HepG2 (cell line): ENCODE data around the gene CCDC148. TPM values are rescaled to one million over a fixed set of nuclear protein-coding genes. Genes with fewer than 3 reads are reported as not detected.

Source experiments
- ARNTL ChIP-seq: sonication (generic); formaldehyde crosslinking; IDR thresholded peaks from 2 replicates; pipeline ENCODE4 v1.4.0; 2020; ENCODE audit warnings: mild to moderate bottlenecking, missing genetic modification reagents
- ATF1 ChIP-seq: IDR thresholded peaks from 2 replicates; pipeline ENCODE4 v1.6.1; 2016; ENCODE audit warnings: mild to moderate bottlenecking, control low read depth
- ATF2 ChIP-seq: sonication (generic); formaldehyde crosslinking; IDR thresholded peaks from 2 replicates; pipeline ENCODE4 v1.4.0; 2020; ENCODE audit warnings: missing genetic modification reagents
- GATAD2A ChIP-seq: IDR thresholded peaks from 2 replicates; pipeline ENCODE4 v1.6.1; 2016
- HES4 ChIP-seq: sonication (generic); formaldehyde crosslinking; IDR thresholded peaks from 2 replicates; pipeline ENCODE4 v1.9.0; 2021; ENCODE audit warnings: mild to moderate bottlenecking, missing genetic modification reagents, borderline replicate concordance
- JUND ChIP-seq: sonication (generic); formaldehyde crosslinking; IDR thresholded peaks from 2 replicates; pipeline ENCODE4 v1.8.0; 2022; ENCODE audit warnings: mild to moderate bottlenecking, missing genetic modification reagents
- LCORL ChIP-seq, 2 experiments: fragments of 450-650 bp in 1 of 2; sonication (generic) in 1 of 2; formaldehyde crosslinking in 1 of 2; IDR thresholded peaks; 2 replicates each; pipeline versions ENCODE4 v1.5.0 to v1.6.1; 2017 to 2020; ENCODE audit warnings: antibody characterized with exemption in 1 of 2, missing genetic modification reagents in 1 of 2
- MEIS1 ChIP-seq: sonication (generic); formaldehyde crosslinking; IDR thresholded peaks from 2 replicates; pipeline ENCODE4 v1.9.0; 2021; ENCODE audit warnings: mild to moderate bottlenecking, missing genetic modification reagents, moderate library complexity, borderline replicate concordance
- NCOA2 ChIP-seq: sonication (generic); formaldehyde crosslinking; IDR thresholded peaks from 2 replicates; pipeline ENCODE4 v1.8.0; 2022; ENCODE audit warnings: inconsistent platforms
- NR2F2 ChIP-seq: IDR thresholded peaks from 2 replicates; pipeline ENCODE4 v1.6.1; 2012; ENCODE audit warnings: low read depth, inconsistent platforms, borderline replicate concordance
- SIX4 ChIP-seq: sonication (generic); formaldehyde crosslinking; IDR thresholded peaks from 2 replicates; pipeline ENCODE4 v1.4.0; 2020; ENCODE audit warnings: missing genetic modification reagents
- SKIL ChIP-seq: sonication (generic); formaldehyde crosslinking; IDR thresholded peaks from 2 replicates; pipeline ENCODE4 v1.8.0; 2022; ENCODE audit warnings: missing genetic modification reagents, mild to moderate bottlenecking, moderate library complexity, borderline replicate concordance
- TBL1XR1 ChIP-seq: fragments of 150-350 bp; IDR thresholded peaks from 2 replicates; pipeline ENCODE4 v1.6.1; 2014; ENCODE audit warnings: borderline replicate concordance, low read length; ENCODE audit not compliant: partially characterized antibody
- TEAD3 ChIP-seq: optimal IDR thresholded peaks from 2 replicates; pipeline ENCODE3; 2016; ENCODE audit warnings: borderline replicate concordance
- TFE3 ChIP-seq: IDR thresholded peaks from 2 replicates; pipeline ENCODE4 v1.6.1; 2016
- ZNF121 ChIP-seq: sonication (generic); formaldehyde crosslinking; IDR thresholded peaks from 2 replicates; pipeline ENCODE4 v1.5.0; 2020; ENCODE audit warnings: mild to moderate bottlenecking, missing genetic modification reagents
- ZNF343 ChIP-seq: sonication (generic); formaldehyde crosslinking; IDR thresholded peaks from 2 replicates; pipeline ENCODE4 v1.4.0; 2020; ENCODE audit warnings: mild to moderate bottlenecking, missing genetic modification reagents
- ZNF510 ChIP-seq: sonication (generic); formaldehyde crosslinking; IDR thresholded peaks from 2 replicates; pipeline ENCODE4 v1.4.0; 2020; ENCODE audit warnings: low read depth, mild to moderate bottlenecking, missing genetic modification reagents
- polyA plus RNA-seq, 8 experiments: library from polyadenylated mRNA; depleted of rRNA in 3 of 8; stranded (reverse) in 7 of 8; unstranded in 1 of 8; fragments of >200 nt; fragmentation: Illumina TruSeq in 4 of 8; extraction: Trizol in 4 of 8; gene quantifications; 2 replicates each; pipeline versions ENCODE4 v1.2.1 to v1.2.3, GENCODE V29; 2011 to 2016; ENCODE audit warnings: low read depth in 4 of 8, missing spikeins in 1 of 8, mixed read lengths in 1 of 8; ENCODE audit not compliant: insufficient read depth in 1 of 8
- total RNA-seq, 5 experiments: library from RNA; depleted of rRNA; stranded (reverse); fragments of >200 nt; fragmentation: Illumina TruSeq; extraction: Trizol; gene quantifications; 2 replicates each; pipeline ENCODE4 v1.2.3, GENCODE V29; 2016; ENCODE audit warnings: low read depth in 1 of 5
- TF ChIP-seq, protein P1 (sequence below): sonication (generic); formaldehyde crosslinking; IDR thresholded peaks from 2 replicates; pipeline ENCODE4 v1.4.0; 2020; ENCODE audit warnings: missing genetic modification reagents
- TF ChIP-seq, protein P2 (sequence below): sonication (generic); formaldehyde crosslinking; IDR thresholded peaks from 2 replicates; pipeline ENCODE4 v1.5.1; 2020; ENCODE audit warnings: missing genetic modification reagents, mild to moderate bottlenecking, borderline replicate concordance
- TF ChIP-seq, protein P3 (sequence below): sonication (generic); formaldehyde crosslinking; IDR thresholded peaks from 2 replicates; pipeline ENCODE4 v1.4.0; 2020; ENCODE audit warnings: mild to moderate bottlenecking, low read depth, missing genetic modification reagents

Gene CCDC148
- total and polyA plus RNA-seq, 2 of the 13 experiments (the other 11 are each of a cell fraction or from before 2014, with no cell fraction given) = 0.30 to 0.49 TPM

DNA sequence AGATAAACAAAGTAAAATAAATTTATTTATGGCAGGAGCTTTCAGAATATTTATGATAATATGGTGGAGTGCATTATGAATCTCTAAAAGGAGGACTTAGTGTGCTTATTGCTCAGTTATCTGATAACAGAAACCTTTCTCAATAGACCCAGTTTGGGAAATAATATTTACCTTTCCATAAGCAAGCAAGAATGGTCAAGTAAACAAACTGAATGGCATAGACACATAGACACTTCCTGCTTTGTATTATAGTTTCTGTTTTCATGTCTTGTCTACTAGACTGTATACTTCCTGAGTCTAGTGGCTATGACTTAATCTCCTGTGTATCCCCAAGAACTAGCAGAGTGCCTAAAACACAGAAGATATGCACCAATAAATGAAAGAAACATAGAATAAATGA lies 267.0 kb downstream of the CCDC148 start (continued):
- TF ChIP-seq, protein P1, sequence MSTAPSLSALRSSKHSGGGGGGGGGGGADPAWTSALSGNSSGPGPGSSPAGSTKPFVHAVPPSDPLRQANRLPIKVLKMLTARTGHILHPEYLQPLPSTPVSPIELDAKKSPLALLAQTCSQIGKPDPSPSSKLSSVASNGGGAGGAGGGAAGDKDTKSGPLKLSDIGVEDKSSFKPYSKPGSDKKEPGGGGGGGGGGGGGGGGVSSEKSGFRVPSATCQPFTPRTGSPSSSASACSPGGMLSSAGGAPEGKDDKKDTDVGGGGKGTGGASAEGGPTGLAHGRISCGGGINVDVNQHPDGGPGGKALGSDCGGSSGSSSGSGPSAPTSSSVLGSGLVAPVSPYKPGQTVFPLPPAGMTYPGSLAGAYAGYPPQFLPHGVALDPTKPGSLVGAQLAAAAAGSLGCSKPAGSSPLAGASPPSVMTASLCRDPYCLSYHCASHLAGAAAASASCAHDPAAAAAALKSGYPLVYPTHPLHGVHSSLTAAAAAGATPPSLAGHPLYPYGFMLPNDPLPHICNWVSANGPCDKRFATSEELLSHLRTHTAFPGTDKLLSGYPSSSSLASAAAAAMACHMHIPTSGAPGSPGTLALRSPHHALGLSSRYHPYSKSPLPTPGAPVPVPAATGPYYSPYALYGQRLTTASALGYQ (CRISPR knock-in tag) = peak; percentile 95
- peak; percentile 99 for TF ChIP-seq GATAD2A (CRISPR knock-in tag)
- TF ChIP-seq ATF2 (CRISPR knock-in tag) = peak; percentile 90; the same call in 1 of the 2 replicates
- TF ChIP-seq, protein P2, sequence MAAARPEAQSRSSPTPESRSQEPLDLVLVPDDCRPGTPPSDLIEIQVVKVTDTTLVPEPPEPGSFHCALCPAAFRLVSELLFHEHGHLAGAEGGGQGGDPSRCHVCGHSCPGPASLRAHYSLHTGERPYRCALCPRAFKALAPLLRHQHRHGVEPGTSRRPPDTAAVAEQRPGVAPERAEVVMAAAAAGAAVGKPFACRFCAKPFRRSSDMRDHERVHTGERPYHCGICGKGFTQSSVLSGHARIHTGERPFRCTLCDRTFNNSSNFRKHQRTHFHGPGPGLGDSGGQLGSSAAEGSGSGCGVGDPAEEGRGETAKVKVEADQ = peak; percentile 26; the same call in 1 of the 2 replicates
- TF ChIP-seq NCOA2 (CRISPR knock-in tag) = peak; percentile 98
- peak; percentile 91 for TF ChIP-seq NR2F2
- TF ChIP-seq LCORL (IDR thresholded peaks at IDR 0.05) = 0 out of 2 replicates have a peak, but pooled peaks have one; percentile 52
- TF ChIP-seq LCORL (CRISPR knock-in tag; IDR thresholded peaks at IDR 0.05) = peak; percentile 78; the same call in 1 of the 2 replicates
- TF ChIP-seq ARNTL (CRISPR knock-in tag) = peak; percentile 44; the same call in 1 of the 2 replicates
- 0 out of 2 replicates have a peak, but pooled peaks have one; percentile 43 for TF ChIP-seq ZNF510 (CRISPR knock-in tag)
- 0 out of 2 replicates have a peak, but pooled peaks have one; percentile 74 for TF ChIP-seq MEIS1 (CRISPR knock-in tag)
- TF ChIP-seq SKIL (CRISPR knock-in tag) = peak; percentile 95
- peak; percentile 78 for TF ChIP-seq TEAD3 (CRISPR knock-in tag)
- TF ChIP-seq HES4 = no peak
- peak; percentile 92 for TF ChIP-seq TBL1XR1
- peak; percentile 66; the same call in 1 of the 2 replicates for TF ChIP-seq ATF1 (CRISPR knock-in tag)
- no peak for TF ChIP-seq JUND
- TF ChIP-seq, protein P3, sequence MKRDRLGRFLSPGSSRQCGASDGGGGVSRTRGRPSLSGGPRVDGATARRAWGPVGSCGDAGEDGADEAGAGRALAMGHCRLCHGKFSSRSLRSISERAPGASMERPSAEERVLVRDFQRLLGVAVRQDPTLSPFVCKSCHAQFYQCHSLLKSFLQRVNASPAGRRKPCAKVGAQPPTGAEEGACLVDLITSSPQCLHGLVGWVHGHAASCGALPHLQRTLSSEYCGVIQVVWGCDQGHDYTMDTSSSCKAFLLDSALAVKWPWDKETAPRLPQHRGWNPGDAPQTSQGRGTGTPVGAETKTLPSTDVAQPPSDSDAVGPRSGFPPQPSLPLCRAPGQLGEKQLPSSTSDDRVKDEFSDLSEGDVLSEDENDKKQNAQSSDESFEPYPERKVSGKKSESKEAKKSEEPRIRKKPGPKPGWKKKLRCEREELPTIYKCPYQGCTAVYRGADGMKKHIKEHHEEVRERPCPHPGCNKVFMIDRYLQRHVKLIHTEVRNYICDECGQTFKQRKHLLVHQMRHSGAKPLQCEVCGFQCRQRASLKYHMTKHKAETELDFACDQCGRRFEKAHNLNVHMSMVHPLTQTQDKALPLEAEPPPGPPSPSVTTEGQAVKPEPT = no peak
- TF ChIP-seq ZNF121 (CRISPR knock-in tag) = no peak
- peak; percentile 82; the same call in 1 of the 2 replicates for TF ChIP-seq SIX4 (CRISPR knock-in tag)
- TF ChIP-seq TFE3 (CRISPR knock-in tag) = peak; percentile 73
- peak; percentile 47; the same call in 1 of the 2 replicates for TF ChIP-seq ZNF343 (CRISPR knock-in tag)
